ENCODE measurements around the gene FBXL14.

FBXL14 gene

GRCh38 chr12:1539135-1539534, 55.2 kb downstream of the FBXL14 start:
- H3K4me1 ChIP-seq (ENCODE audit: low read length), result peaks cover 21% of the 10 kb centered on the region
- peaks cover 4% of the 10 kb centered on the region; the same call in 1 of the 2 replicates for H3K36me3 ChIP-seq (replicated peaks; ENCODE audit: insufficient read depth, low read length)
- H3K4me2 ChIP-seq (ENCODE audit: low read depth, low read length), result no peak overlapping the region
- no peak overlapping the region for H3K27ac ChIP-seq (ENCODE audit: low read length)
- DNase-seq, result no peak
- no peak overlapping the region for H3K9ac ChIP-seq (ENCODE audit: low read length)
- no peaks in the 10 kb centered on the region for H3K27me3 ChIP-seq (replicated peaks; ENCODE audit: insufficient read depth, low read length)
- H4K20me1 ChIP-seq (ENCODE audit: insufficient read depth, low read length), result peaks cover 9% of the 10 kb centered on the region
- no peak overlapping the region for H2AFZ ChIP-seq (ENCODE audit: low read length)
- H3K9me3 ChIP-seq (replicated peaks; ENCODE audit: insufficient read depth, low read length), result no peaks in the 10 kb centered on the region
- TF ChIP-seq EZH2 (optimal IDR thresholded peaks at IDR 0.05; ENCODE audit: low read depth, low read length), result no peak
- TF ChIP-seq EZH2phosphoT487 (IDR thresholded peaks at IDR 0.05; ENCODE audit: low read length), result no peak
- no peak for TF ChIP-seq CTCF (IDR thresholded peaks at IDR 0.05; ENCODE audit: low read length)
- H3F3A ChIP-seq (ENCODE audit: insufficient read depth, low read length), result peaks cover 15% of the 10 kb centered on the region
- H3K79me2 ChIP-seq (ENCODE audit: low read length), result peaks cover 100% of the 10 kb centered on the region
- H3K4me3 ChIP-seq (ENCODE audit: low read length), result no peak overlapping the region
- no peaks in the 10 kb centered on the region for H3K9me2 ChIP-seq (replicated peaks; ENCODE audit: insufficient read depth, low read length)

GRCh38 chr12:1536817-1537216, 57.6 kb downstream of the FBXL14 start:
- H3K36me3 ChIP-seq (replicated peaks; ENCODE audit: insufficient read depth, low read length), result peaks cover 4% of the 10 kb centered on the region; the same call in 1 of the 2 replicates
- H3K9me2 ChIP-seq (replicated peaks; ENCODE audit: insufficient read depth, low read length), result no peaks in the 10 kb centered on the region

GRCh38 chr12:1534748-1535147, 59.6 kb downstream of the FBXL14 start:
- no peaks in the 10 kb centered on the region for H3K9me2 ChIP-seq (replicated peaks; ENCODE audit: insufficient read depth, low read length)
- H3K4me2 ChIP-seq (ENCODE audit: low read depth, low read length), result peak overlapping the region; percentile 97
- H3K27ac ChIP-seq (ENCODE audit: low read length), result peak overlapping the region; percentile 94
- peaks cover 91% of the 10 kb centered on the region for H3K79me2 ChIP-seq (ENCODE audit: low read length)
- no peak for TF ChIP-seq CTCF (IDR thresholded peaks at IDR 0.05; ENCODE audit: low read length)
- TF ChIP-seq EZH2phosphoT487 (IDR thresholded peaks at IDR 0.05; ENCODE audit: low read length), result no peak
- TF ChIP-seq EZH2 (optimal IDR thresholded peaks at IDR 0.05; ENCODE audit: low read depth, low read length), result no peak
- no peaks in the 10 kb centered on the region for H3K36me3 ChIP-seq (replicated peaks; ENCODE audit: insufficient read depth, low read length)
- H3K4me3 ChIP-seq (ENCODE audit: low read length), result peak overlapping the region; percentile 88
- H3F3A ChIP-seq (ENCODE audit: insufficient read depth, low read length), result peaks cover 45% of the 10 kb centered on the region
- H3K9ac ChIP-seq (ENCODE audit: low read length), result peak overlapping the region; percentile 83
- peaks cover 4% of the 10 kb centered on the region; the same call in 1 of the 2 replicates for H4K20me1 ChIP-seq (ENCODE audit: insufficient read depth, low read length)
- H3K27me3 ChIP-seq (replicated peaks; ENCODE audit: insufficient read depth, low read length), result no peaks in the 10 kb centered on the region
- peaks cover 21% of the 10 kb centered on the region for H3K4me1 ChIP-seq (ENCODE audit: low read length)
- no peaks in the 10 kb centered on the region for H3K9me3 ChIP-seq (replicated peaks; ENCODE audit: insufficient read depth, low read length)
- no peak overlapping the region for H2AFZ ChIP-seq (ENCODE audit: low read length)
- peak; percentile 83 for DNase-seq

More at GRCh38 chr12:1536817-1537216, 57.6 kb downstream of the FBXL14 start:
- Histone ChIP-seq H3K4me3 (ENCODE audit: low read length) (no peak overlapping the region), H3K27ac (ENCODE audit: low read length) (no peak overlapping the region), H3K4me2 (ENCODE audit: low read depth, low read length) (no peak overlapping the region), H2AFZ (ENCODE audit: low read length) (no peak overlapping the region), H4K20me1 (ENCODE audit: insufficient read depth, low read length) (peaks cover 9% of the 10 kb centered on the region), H3K4me1 (ENCODE audit: low read length) (peaks cover 21% of the 10 kb centered on the region), H3K9ac (ENCODE audit: low read length) (no peak overlapping the region), H3K9me3 (replicated peaks; ENCODE audit: insufficient read depth, low read length) (no peaks in the 10 kb centered on the region), H3K79me2 (ENCODE audit: low read length) (peaks cover 100% of the 10 kb centered on the region), H3K27me3 (replicated peaks; ENCODE audit: insufficient read depth, low read length) (no peaks in the 10 kb centered on the region), H3F3A (ENCODE audit: insufficient read depth, low read length) (peaks cover 38% of the 10 kb centered on the region)
- DNase-seq, result no peak
- TF ChIP-seq EZH2phosphoT487 (IDR thresholded peaks at IDR 0.05; ENCODE audit: low read length), result no peak
- no peak for TF ChIP-seq EZH2 (optimal IDR thresholded peaks at IDR 0.05; ENCODE audit: low read depth, low read length)
- no peak for TF ChIP-seq CTCF (IDR thresholded peaks at IDR 0.05; ENCODE audit: low read length)
